ENCODE results near the gene C22orf23. TPM values are rescaled to one million over a fixed set of nuclear protein-coding genes. Genes with fewer than 3 reads are reported as not detected.

C22orf23 gene
- total RNA-seq, 1 donor from 2014 or later: 0.79 TPM

- peaks cover 47% of the 10 kb centered on the region for H3K27me3 Mint-ChIP-seq (ENCODE audit: low read depth)
- peaks cover 40% of the 10 kb centered on the region for H3K4me1 Mint-ChIP-seq
- peak overlapping the region; percentile 92 for H3K4me3 Mint-ChIP-seq
- no peak for DNase-seq (ENCODE audit: low read depth, low spot score)
- H3K27ac Mint-ChIP-seq (ENCODE audit: unreplicated experiment): peak overlapping the region; percentile 95
- no peaks in the 10 kb centered on the region for H3K9me3 Mint-ChIP-seq
- TF ChIP-seq, protein P1, sequence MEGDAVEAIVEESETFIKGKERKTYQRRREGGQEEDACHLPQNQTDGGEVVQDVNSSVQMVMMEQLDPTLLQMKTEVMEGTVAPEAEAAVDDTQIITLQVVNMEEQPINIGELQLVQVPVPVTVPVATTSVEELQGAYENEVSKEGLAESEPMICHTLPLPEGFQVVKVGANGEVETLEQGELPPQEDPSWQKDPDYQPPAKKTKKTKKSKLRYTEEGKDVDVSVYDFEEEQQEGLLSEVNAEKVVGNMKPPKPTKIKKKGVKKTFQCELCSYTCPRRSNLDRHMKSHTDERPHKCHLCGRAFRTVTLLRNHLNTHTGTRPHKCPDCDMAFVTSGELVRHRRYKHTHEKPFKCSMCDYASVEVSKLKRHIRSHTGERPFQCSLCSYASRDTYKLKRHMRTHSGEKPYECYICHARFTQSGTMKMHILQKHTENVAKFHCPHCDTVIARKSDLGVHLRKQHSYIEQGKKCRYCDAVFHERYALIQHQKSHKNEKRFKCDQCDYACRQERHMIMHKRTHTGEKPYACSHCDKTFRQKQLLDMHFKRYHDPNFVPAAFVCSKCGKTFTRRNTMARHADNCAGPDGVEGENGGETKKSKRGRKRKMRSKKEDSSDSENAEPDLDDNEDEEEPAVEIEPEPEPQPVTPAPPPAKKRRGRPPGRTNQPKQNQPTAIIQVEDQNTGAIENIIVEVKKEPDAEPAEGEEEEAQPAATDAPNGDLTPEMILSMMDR (conservative IDR thresholded peaks at IDR 0.05): no peak
- H3K36me3 Mint-ChIP-seq (ENCODE audit: low read depth): peaks cover 27% of the 10 kb centered on the region
Measured at GRCh38 chr22:37985050-37985585, 31.7 kb upstream of the C22orf23 start.

DNA sequence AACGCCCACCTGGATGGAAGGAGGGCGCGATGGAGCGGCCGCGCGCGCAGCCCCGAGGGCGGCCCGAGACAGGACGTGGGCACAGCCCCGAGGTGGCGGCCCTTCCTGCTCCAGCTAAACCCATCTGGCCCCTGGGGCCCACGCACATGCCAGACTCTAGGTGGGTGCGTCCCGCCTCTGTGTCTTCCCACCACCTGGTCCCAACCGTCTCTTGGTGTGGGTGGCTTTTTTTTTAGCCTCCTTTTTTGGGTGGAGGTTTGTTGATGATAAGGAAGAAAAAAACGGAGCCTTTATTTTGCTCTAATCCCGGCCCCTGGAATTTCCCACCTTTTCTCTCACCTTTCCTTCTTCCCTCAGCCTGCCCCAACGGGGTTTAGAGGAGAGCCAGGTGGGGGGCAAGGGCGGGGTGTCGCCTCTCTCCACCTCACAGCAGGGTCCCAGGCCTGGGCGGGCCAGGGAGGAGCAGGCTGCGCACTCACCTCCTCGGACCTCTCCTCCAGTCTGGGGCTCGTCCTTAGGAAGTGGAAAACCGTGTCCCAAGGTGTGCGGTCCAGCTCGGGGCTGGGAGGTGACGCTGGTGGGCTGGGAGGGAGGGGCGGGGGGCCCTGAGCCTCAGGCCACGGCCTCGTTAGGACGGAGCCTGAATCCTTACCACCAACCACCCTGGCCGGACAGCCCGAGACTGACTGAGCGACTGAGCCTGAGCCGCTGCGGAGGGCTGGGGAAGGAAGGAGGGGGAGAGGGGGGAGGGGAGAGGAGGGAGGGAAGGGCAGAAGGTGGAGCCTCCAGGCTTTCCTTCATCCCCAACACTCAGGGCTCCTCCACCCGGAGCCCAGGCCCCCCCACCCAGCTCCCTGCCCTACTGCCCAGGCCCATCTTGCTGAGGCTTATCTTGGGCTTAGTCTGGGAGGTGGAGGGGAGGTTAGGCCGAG lies 30.7 kb upstream of the C22orf23 start, which contains the start of gene SOX10:
SOX10 (minus strand) TSS at position 696 of the 932 bp plus-strand sequence. CDS start 771 bp downstream, outside the sequence.
- DNase-seq (ENCODE audit: low read depth, low spot score): peak; percentile 61
- Mint-ChIP-seq H3K27me3 (ENCODE audit: low read depth) (peaks cover 50% of the 10 kb centered on the region), H3K36me3 (ENCODE audit: low read depth) (peaks cover 27% of the 10 kb centered on the region), H3K9me3 (no peaks in the 10 kb centered on the region), H3K4me3 (peak within 1 kb of the TSS; percentile 92), H3K27ac (ENCODE audit: unreplicated experiment) (peak within 1 kb of the TSS; percentile 95), H3K4me1 (peaks cover 42% of the 10 kb centered on the region)
- TF ChIP-seq, protein P1 (conservative IDR thresholded peaks at IDR 0.05): no peak

DNA sequence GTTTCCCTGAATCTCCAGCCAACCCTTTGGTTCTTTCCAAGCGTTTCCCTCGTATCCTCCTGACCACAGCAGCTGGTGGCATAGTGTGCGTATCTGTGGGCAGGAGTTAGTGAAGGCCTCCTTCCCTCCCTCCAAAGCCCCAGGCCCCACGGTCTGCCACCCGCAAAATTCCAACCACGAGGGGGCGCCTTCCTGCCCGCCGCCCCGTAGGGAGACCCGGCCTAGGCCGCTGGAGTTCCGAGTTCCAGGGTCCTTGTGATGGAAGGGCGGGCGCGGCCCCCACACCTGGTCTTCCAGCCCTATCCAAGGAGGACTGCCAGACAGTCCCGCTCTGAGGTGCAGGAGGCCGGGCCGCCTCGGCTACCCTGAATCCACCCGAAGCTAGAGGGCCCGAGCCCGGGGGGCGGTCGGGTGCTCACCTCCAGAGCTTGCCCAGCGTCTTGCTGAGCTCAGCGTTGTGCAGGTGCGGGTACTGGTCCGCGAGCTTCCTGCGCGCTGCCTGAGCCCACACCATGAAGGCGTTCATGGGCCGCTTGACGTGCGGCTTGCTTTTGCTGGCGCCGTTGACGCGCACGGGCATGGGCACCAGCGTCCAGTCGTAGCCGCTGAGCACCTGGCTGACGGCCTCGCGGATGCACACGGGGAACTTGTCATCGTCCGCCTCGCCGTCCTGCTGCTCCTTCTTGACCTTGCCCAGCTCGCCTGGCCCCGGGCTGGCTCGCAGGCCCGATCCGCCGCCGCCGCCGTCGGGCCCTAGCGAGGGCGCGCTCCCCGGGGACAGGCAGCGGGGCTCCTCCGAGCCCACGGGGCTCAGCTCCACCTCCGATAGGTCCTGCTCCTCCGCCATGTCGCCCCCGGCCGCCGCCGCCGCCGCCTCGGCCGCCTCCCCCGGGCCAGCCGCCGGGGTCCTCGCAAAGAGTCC lies 29.8 kb upstream of the C22orf23 start:
- TF ChIP-seq, protein P1 (conservative IDR thresholded peaks at IDR 0.05): peak; percentile 71
- peaks cover 54% of the 10 kb centered on the region for H3K27me3 Mint-ChIP-seq (ENCODE audit: low read depth)
- peaks cover 38% of the 10 kb centered on the region for H3K4me1 Mint-ChIP-seq
- DNase-seq (ENCODE audit: low read depth, low spot score): peak; percentile 57
- peak overlapping the region; percentile 95 for H3K27ac Mint-ChIP-seq (ENCODE audit: unreplicated experiment)
- H3K4me3 Mint-ChIP-seq: peak overlapping the region; percentile 91
- peaks cover 32% of the 10 kb centered on the region for H3K36me3 Mint-ChIP-seq (ENCODE audit: low read depth)
- H3K9me3 Mint-ChIP-seq: no peaks in the 10 kb centered on the region

- H3K36me3 Mint-ChIP-seq (ENCODE audit: low read depth): peaks cover 32% of the 10 kb centered on the region
Measured at GRCh38 chr22:37982151-37982785, 28.9 kb upstream of the C22orf23 start.

More at GRCh38 chr22:37982151-37982785, 28.9 kb upstream of the C22orf23 start:
- Mint-ChIP-seq H3K27me3 (ENCODE audit: low read depth) (peaks cover 57% of the 10 kb centered on the region), H3K4me3 (peak overlapping the region; percentile 91), H3K4me1 (peaks cover 41% of the 10 kb centered on the region), H3K27ac (ENCODE audit: unreplicated experiment) (peak overlapping the region; percentile 95), H3K9me3 (no peaks in the 10 kb centered on the region)
- no peak for DNase-seq (ENCODE audit: low read depth, low spot score)
- TF ChIP-seq, protein P1 (conservative IDR thresholded peaks at IDR 0.05): no peak
